ENCODE results near the gene IGSF6. TPM values are rescaled to one million over a fixed set of nuclear protein-coding genes. Genes with fewer than 3 reads are reported as not detected.

The IGSF6 gene
- total RNA-seq, 4 donors from 2014 or later = 0.59 to 4.1 (median 1.6) TPM

DNA sequence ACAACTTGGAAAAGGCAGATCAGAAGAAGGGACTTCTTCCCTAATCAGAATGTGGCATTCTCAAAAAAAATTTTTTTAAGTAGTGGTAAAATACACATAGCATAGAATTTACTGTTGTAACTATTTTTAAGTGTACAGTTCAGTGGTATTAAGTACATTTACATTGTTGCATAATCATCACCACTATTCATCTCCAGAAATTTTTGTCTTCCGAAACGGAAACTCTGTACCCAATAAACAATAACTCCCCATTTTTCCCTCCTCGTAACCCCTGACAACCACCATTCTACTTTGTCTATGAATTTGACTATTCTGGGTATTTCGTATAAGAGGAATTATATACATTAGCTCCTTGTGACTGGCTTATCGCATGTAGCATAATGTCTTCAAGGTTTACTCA lies 34.1 kb downstream of the IGSF6 start:
- Histone ChIP-seq H3K4me3 (no peak overlapping the region), H3K27ac (no peak overlapping the region), H3K4me1 (no peaks in the 10 kb centered on the region), H3K36me3 (no peaks in the 10 kb centered on the region), H3K27me3 (no peaks in the 10 kb centered on the region), H3K9me3 (no peaks in the 10 kb centered on the region)
- TF ChIP-seq, protein P1, sequence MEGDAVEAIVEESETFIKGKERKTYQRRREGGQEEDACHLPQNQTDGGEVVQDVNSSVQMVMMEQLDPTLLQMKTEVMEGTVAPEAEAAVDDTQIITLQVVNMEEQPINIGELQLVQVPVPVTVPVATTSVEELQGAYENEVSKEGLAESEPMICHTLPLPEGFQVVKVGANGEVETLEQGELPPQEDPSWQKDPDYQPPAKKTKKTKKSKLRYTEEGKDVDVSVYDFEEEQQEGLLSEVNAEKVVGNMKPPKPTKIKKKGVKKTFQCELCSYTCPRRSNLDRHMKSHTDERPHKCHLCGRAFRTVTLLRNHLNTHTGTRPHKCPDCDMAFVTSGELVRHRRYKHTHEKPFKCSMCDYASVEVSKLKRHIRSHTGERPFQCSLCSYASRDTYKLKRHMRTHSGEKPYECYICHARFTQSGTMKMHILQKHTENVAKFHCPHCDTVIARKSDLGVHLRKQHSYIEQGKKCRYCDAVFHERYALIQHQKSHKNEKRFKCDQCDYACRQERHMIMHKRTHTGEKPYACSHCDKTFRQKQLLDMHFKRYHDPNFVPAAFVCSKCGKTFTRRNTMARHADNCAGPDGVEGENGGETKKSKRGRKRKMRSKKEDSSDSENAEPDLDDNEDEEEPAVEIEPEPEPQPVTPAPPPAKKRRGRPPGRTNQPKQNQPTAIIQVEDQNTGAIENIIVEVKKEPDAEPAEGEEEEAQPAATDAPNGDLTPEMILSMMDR (IDR thresholded peaks at IDR 0.05) = no peak
- TF ChIP-seq POLR2A (IDR thresholded peaks at IDR 0.05) = no peak
- intact Hi-C loops (cut with DNase I; ENCODE audit: low total_unique reads) = no loop called here
- no peak for DNase-seq

DNA sequence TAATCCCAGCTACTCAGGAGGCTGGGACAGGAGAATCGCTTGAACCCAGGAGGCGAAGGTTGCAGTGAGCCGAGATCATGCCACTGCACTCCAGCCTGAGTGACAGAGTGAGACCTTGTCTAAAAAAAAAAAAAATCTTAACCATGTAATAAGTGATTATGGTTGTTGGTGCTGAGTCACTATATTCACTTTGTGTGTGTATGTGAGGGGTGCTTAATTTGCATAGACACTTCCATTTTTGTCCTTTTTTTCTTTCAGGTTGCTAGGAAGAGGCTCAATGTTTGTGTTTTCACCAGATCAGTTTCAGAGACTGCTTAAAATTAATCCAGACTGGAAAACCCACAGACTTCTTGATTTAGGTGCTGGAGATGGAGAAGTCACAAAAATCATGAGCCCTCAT lies 34.8 kb downstream of the IGSF6 start:
- no peaks in the 10 kb centered on the region for H3K9me3 ChIP-seq
- H3K27me3 ChIP-seq = no peaks in the 10 kb centered on the region
- no peak overlapping the region for H3K27ac ChIP-seq
- H3K4me1 ChIP-seq = no peaks in the 10 kb centered on the region
- no peaks in the 10 kb centered on the region for H3K36me3 ChIP-seq
- intact Hi-C loops (cut with DNase I; ENCODE audit: low total_unique reads) = no loop called here
- no peak for DNase-seq
- no peak overlapping the region for H3K4me3 ChIP-seq
- TF ChIP-seq, protein P1 (IDR thresholded peaks at IDR 0.05) = no peak
- no peak for TF ChIP-seq POLR2A (IDR thresholded peaks at IDR 0.05)

DNA sequence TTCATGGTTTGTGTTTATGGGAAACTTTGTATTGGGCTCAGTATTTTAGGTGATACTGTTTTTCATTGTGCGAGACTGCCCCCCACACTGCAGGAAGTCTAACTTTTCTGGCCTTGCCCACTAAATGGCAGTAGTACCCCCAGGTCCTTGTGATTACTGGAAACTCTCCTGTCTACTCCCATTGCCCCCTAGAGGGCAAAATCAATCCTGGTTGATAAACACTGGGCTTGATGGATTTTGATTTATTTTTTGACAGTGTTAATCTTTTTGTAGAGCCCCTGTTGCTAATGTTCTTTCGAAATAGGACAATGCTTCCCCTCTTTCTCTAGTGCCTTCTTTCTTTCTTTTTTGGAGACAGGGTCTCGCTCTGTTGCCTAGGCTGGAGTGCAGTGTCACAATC lies 37.5 kb downstream of the IGSF6 start:
- Histone ChIP-seq H3K27me3 (no peaks in the 10 kb centered on the region), H3K4me3 (no peak overlapping the region), H3K27ac (no peak overlapping the region), H3K9me3 (no peaks in the 10 kb centered on the region), H3K36me3 (no peaks in the 10 kb centered on the region), H3K4me1 (peaks cover 0 to 5% of the 10 kb centered on the region in 2 donors)
- TF ChIP-seq POLR2A (IDR thresholded peaks at IDR 0.05) = no peak
- TF ChIP-seq, protein P1 (IDR thresholded peaks at IDR 0.05) = no peak
- intact Hi-C loops (cut with DNase I; ENCODE audit: low total_unique reads) = no loop called here
- no peak for DNase-seq

DNA sequence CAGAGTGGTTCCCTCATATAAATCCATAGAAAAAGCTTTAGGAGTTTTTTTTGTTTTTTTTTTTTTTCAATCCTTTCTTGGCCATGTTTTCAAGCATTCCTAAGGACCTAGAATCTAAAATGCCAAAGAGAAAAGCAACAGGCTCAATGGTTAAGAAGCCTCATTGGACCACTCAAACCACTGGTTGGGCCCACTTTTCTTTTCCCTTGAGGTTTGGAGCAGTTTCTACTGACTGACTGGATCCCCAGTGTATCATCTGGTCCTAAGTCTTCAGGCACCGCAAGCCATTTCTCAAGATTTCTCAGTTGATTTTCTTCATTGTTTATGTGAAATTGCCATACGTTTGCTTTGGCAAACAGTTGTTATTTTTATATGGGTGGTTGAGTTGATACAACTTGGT lies 38.6 kb downstream of the IGSF6 start:
- Histone ChIP-seq H3K27me3 (no peaks in the 10 kb centered on the region), H3K4me1 (peaks cover 0 to 5% of the 10 kb centered on the region in 2 donors), H3K9me3 (no peaks in the 10 kb centered on the region), H3K4me3 (no peak overlapping the region), H3K27ac (no peak overlapping the region), H3K36me3 (no peaks in the 10 kb centered on the region)
- no peak for TF ChIP-seq POLR2A (IDR thresholded peaks at IDR 0.05)
- TF ChIP-seq, protein P1 (IDR thresholded peaks at IDR 0.05) = no peak
- intact Hi-C loops (cut with DNase I; ENCODE audit: low total_unique reads) = no loop called here
- no peak for DNase-seq

DNA sequence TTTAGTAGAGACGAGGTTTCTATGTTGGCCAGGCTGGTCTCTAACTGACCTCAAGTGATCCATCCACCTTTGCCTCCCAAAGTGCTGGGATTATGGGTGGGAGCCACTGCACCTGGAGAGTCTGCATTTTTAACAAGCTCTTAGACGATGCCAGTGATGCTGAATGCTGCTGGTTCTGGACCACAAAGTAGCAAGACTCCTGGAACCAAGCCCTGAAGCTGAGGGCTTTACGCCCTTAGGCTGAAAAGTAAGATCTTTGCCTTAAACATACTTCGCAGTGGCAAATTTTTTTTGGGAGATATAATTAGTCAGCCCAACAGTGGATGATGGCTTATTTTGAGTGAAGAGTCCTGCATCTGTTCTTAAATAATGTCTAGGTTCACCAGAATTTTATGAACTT lies 39.0 kb downstream of the IGSF6 start:
- Histone ChIP-seq H3K27me3 (no peaks in the 10 kb centered on the region), H3K27ac (no peak overlapping the region), H3K4me3 (no peak overlapping the region), H3K36me3 (no peaks in the 10 kb centered on the region), H3K4me1 (peaks cover 0 to 5% of the 10 kb centered on the region in 2 donors), H3K9me3 (no peaks in the 10 kb centered on the region)
- intact Hi-C loops (cut with DNase I; ENCODE audit: low total_unique reads) = no loop called here
- DNase-seq = no peak
- TF ChIP-seq, protein P1 (IDR thresholded peaks at IDR 0.05) = no peak
- no peak for TF ChIP-seq POLR2A (IDR thresholded peaks at IDR 0.05)
